ENCODE results near the gene CIT. TPM values are rescaled to one million over a fixed set of nuclear protein-coding genes. Genes with fewer than 3 reads are reported as not detected.

CIT gene
- total and polyA plus RNA-seq, 10 of the 15 experiments (the other 5 are each of a cell fraction or from before 2014, with no cell fraction given), result 1.0 to 38.2 (median 14.9) TPM

GRCh38 chr12:119876761-119877638, at the start of gene CIT (continued):
- TF ChIP-seq, protein P1, sequence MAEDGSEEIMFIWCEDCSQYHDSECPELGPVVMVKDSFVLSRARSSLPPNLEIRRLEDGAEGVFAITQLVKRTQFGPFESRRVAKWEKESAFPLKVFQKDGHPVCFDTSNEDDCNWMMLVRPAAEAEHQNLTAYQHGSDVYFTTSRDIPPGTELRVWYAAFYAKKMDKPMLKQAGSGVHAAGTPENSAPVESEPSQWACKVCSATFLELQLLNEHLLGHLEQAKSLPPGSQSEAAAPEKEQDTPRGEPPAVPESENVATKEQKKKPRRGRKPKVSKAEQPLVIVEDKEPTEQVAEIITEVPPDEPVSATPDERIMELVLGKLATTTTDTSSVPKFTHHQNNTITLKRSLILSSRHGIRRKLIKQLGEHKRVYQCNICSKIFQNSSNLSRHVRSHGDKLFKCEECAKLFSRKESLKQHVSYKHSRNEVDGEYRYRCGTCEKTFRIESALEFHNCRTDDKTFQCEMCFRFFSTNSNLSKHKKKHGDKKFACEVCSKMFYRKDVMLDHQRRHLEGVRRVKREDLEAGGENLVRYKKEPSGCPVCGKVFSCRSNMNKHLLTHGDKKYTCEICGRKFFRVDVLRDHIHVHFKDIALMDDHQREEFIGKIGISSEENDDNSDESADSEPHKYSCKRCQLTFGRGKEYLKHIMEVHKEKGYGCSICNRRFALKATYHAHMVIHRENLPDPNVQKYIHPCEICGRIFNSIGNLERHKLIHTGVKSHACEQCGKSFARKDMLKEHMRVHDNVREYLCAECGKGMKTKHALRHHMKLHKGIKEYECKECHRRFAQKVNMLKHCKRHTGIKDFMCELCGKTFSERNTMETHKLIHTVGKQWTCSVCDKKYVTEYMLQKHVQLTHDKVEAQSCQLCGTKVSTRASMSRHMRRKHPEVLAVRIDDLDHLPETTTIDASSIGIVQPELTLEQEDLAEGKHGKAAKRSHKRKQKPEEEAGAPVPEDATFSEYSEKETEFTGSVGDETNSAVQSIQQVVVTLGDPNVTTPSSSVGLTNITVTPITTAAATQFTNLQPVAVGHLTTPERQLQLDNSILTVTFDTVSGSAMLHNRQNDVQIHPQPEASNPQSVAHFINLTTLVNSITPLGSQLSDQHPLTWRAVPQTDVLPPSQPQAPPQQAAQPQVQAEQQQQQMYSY (CRISPR knock-in tag; IDR thresholded peaks at IDR 0.05), result no peak
- TF ChIP-seq SMAD5 (IDR thresholded peaks at IDR 0.05; ENCODE audit: low read depth), result no peak
- TF ChIP-seq CEBPB (IDR thresholded peaks at IDR 0.05; ENCODE audit: borderline replicate concordance in 1 of 2, low read depth in 2 of 2, low read length in 2 of 2), result no peak
- TF ChIP-seq NFYA (IDR thresholded peaks at IDR 0.05; ENCODE audit: borderline replicate concordance, low read depth, low read length), result no peak
- no peak for TF ChIP-seq NRF1 (conservative IDR thresholded peaks at IDR 0.05; ENCODE audit: low read depth, low read length)
- TF ChIP-seq, protein P2, sequence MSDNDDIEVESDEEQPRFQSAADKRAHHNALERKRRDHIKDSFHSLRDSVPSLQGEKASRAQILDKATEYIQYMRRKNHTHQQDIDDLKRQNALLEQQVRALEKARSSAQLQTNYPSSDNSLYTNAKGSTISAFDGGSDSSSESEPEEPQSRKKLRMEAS (IDR thresholded peaks at IDR 0.05; ENCODE audit: low read depth, low read length), result 0 out of 2 replicates have a peak, but pooled peaks have one; percentile 27
- no peak for TF ChIP-seq POLR2AphosphoS2 (IDR thresholded peaks at IDR 0.05; ENCODE audit: low read depth, low read length)
- TF ChIP-seq CBX3 (IDR thresholded peaks at IDR 0.05; ENCODE audit: borderline replicate concordance, low read depth), result no peak
- no peak for TF ChIP-seq NFXL1 (IDR thresholded peaks at IDR 0.05; ENCODE audit: borderline replicate concordance)
- TF ChIP-seq, protein P3, sequence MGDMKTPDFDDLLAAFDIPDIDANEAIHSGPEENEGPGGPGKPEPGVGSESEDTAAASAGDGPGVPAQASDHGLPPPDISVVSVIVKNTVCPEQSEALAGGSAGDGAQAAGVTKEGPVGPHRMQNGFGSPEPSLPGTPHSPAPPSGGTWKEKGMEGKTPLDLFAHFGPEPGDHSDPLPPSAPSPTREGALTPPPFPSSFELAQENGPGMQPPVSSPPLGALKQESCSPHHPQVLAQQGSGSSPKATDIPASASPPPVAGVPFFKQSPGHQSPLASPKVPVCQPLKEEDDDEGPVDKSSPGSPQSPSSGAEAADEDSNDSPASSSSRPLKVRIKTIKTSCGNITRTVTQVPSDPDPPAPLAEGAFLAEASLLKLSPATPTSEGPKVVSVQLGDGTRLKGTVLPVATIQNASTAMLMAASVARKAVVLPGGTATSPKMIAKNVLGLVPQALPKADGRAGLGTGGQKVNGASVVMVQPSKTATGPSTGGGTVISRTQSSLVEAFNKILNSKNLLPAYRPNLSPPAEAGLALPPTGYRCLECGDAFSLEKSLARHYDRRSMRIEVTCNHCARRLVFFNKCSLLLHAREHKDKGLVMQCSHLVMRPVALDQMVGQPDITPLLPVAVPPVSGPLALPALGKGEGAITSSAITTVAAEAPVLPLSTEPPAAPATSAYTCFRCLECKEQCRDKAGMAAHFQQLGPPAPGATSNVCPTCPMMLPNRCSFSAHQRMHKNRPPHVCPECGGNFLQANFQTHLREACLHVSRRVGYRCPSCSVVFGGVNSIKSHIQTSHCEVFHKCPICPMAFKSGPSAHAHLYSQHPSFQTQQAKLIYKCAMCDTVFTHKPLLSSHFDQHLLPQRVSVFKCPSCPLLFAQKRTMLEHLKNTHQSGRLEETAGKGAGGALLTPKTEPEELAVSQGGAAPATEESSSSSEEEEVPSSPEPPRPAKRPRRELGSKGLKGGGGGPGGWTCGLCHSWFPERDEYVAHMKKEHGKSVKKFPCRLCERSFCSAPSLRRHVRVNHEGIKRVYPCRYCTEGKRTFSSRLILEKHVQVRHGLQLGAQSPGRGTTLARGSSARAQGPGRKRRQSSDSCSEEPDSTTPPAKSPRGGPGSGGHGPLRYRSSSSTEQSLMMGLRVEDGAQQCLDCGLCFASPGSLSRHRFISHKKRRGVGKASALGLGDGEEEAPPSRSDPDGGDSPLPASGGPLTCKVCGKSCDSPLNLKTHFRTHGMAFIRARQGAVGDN (IDR thresholded peaks at IDR 0.05), result no peak
- no peak for TF ChIP-seq EGR1 (IDR thresholded peaks at IDR 0.05; ENCODE audit: borderline replicate concordance in 1 of 2, low read depth in 2 of 2, low read length in 2 of 2)
- TF ChIP-seq, protein P4, sequence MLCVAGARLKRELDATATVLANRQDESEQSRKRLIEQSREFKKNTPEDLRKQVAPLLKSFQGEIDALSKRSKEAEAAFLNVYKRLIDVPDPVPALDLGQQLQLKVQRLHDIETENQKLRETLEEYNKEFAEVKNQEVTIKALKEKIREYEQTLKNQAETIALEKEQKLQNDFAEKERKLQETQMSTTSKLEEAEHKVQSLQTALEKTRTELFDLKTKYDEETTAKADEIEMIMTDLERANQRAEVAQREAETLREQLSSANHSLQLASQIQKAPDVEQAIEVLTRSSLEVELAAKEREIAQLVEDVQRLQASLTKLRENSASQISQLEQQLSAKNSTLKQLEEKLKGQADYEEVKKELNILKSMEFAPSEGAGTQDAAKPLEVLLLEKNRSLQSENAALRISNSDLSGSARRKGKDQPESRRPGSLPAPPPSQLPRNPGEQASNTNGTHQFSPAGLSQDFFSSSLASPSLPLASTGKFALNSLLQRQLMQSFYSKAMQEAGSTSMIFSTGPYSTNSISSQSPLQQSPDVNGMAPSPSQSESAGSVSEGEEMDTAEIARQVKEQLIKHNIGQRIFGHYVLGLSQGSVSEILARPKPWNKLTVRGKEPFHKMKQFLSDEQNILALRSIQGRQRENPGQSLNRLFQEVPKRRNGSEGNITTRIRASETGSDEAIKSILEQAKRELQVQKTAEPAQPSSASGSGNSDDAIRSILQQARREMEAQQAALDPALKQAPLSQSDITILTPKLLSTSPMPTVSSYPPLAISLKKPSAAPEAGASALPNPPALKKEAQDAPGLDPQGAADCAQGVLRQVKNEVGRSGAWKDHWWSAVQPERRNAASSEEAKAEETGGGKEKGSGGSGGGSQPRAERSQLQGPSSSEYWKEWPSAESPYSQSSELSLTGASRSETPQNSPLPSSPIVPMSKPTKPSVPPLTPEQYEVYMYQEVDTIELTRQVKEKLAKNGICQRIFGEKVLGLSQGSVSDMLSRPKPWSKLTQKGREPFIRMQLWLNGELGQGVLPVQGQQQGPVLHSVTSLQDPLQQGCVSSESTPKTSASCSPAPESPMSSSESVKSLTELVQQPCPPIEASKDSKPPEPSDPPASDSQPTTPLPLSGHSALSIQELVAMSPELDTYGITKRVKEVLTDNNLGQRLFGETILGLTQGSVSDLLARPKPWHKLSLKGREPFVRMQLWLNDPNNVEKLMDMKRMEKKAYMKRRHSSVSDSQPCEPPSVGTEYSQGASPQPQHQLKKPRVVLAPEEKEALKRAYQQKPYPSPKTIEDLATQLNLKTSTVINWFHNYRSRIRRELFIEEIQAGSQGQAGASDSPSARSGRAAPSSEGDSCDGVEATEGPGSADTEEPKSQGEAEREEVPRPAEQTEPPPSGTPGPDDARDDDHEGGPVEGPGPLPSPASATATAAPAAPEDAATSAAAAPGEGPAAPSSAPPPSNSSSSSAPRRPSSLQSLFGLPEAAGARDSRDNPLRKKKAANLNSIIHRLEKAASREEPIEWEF (IDR thresholded peaks at IDR 0.05; ENCODE audit: insufficient replicate concordance, low read depth, low read length), result no peak
